DLD1 (cell line): ENCODE results near the gene BAZ1B.
"Not testable (repeated sequence)": the region's sequence is repeated elsewhere in the genome, so short reads cannot be mapped to it uniquely, and the experiment has no call there.

ENCODE experiments used
- in situ Hi-C: cut with HindIII; loops from 2 replicates; pipeline ENCODE4 v1.10.0; 2017; ENCODE audit warnings: low sequenced_read_pairs

The BAZ1B gene

GRCh38 chr7:73431041-73431835 lies 90.9 kb downstream of the BAZ1B start:
- in situ Hi-C loops: loop anchor here (10.0 kb wide), 1 partner anchor 86 kb away; no protein-coding TSS in a partner anchor

DNA sequence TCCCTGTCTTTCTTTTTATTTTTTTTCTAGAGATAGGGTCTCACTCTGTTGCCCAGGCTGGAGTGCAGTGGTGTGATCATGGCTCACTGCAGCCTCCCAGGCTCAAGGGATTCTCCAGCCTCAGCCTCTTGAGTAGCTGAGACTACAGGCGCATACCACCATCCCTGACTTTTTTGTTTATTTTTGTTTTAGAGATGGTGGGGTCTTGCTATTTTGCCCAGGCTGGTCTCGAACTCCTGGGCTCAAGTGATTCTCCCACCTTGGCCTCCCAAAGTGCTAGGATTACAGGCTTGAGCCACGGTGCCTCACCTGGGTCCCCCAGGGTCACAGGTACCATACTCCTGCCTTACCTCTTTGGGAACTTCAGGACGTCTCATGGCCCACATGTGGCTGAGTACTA lies 91.6 kb downstream of the BAZ1B start:
- in situ Hi-C loops: loop anchor here (10.0 kb wide), 1 partner anchor 86 kb away; no protein-coding TSS in a partner anchor

GRCh38 chr7:73429622-73430505 lies 92.2 kb downstream of the BAZ1B start:
- in situ Hi-C loops: loop anchor here (10.0 kb wide), 1 partner anchor 85 kb away; no protein-coding TSS in a partner anchor

DNA sequence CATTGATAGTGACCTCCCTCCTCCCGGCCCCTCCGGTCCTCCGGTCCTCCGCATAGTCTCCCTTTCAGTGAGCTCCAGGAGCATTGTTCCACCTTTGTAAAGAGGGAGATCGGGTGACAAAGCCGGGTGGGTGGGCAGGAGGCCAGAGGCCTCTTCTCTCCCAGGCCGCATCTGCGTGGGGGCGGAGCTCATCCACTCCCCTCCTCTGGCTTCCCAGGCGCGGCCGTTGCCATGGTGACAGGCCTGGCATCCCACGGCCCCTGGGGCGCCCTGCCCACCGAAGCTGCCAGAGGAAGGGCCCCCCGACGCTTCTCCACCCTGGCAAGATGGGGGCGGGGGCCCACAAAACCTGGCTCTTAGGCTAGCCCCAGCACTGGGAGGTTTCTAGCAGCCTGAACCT lies 92.9 kb downstream of the BAZ1B start:
- in situ Hi-C loops: no loop called here

- in situ Hi-C loops: no loop called here
Observed at GRCh38 chr7:73427902-73428787, 93.9 kb downstream of the BAZ1B start.

- in situ Hi-C loops: no loop called here
Observed at GRCh38 chr7:73426016-73426415, 96.1 kb downstream of the BAZ1B start.

DNA sequence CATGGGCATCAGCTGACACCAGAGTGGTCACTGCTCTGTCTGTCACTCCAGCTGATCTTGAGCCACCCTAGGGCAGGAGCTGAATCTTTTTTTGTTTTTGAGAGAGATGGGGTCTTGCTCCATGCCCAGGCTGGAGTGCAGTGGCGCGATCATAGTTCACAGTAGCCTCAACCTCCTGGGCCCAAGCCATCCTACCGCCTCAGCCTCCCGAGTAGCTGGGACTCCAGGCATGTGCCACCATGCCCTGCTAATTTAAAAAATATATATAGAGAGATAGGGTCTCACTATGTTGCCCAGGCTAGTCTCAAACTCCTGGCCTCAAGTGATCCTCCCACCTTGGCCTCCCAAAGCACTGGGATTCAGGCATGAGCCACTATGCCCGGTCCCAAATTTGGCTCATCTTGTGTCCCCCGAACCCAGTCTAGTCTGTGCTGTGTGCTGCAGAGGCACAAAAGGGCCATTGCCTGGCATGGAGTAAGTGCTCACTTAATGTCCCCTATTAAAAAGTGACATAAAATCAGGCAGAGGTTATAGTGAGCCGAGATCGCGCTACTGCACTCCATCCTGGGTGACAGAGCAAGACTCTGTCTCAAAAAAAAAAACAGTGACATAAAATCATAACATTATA lies 96.6 kb downstream of the BAZ1B start:
- in situ Hi-C loops: no loop called here

GRCh38 chr7:73424489-73424885 lies 97.6 kb downstream of the BAZ1B start:
- in situ Hi-C loops: no loop called here

DNA sequence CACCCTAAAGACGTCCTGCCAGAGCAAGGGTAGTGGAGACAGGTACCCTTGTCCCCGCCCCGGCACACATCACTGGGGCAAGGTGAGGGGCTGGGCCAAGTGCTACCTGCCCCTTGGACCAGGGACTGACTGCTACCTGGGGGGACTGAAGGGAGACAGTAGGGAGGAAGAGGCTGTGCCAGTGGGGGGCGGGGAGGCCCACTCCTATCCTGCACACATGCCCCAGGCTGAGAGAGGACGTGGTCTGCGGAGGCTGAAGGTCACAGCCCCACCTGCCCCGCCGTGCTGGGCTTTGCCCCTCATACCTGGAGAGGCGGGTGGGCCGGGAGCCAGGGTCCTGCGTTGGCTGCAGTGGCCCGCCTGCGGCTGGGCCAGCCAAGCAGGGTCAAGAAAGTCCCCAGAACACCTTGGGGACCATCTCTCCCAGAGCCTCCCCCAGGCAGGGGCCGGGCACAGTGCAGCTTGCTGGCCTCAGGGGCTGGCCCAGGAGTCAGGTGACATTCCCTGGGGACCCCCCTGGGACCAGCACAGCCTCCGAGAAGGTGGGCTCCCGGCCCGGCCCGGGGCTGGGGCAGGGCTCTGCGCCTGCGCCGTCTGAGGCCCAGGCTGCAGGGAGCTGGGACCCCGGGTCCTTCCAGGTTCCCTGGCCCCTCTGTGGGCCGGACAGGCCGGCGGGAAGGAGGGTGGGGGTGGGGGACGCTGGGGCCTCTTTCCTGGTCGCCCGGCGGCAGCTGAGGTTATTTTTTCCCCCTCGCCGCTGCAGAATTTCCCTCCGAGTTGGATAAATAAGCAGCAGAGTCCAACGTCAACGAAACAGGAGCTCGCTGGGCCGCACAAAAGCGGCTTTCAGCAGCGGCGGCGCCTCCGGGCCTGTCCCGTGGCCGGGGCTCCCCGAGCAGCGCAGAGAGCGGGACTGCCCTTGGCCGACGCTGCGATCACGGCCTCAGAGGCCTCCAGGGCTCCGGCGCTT lies 98.3 kb downstream of the BAZ1B start:
- in situ Hi-C loops: no loop called here

- in situ Hi-C loops: not testable (repeated sequence)
Observed at GRCh38 chr7:73420610-73421009, 101.5 kb downstream of the BAZ1B start.

GRCh38 chr7:73420016-73420415 lies 102.1 kb downstream of the BAZ1B start:
- in situ Hi-C loops: not testable (repeated sequence)

GRCh38 chr7:73418113-73418703 lies 103.9 kb downstream of the BAZ1B start:
- in situ Hi-C loops: no loop called here

GRCh38 chr7:73410541-73411131 lies 111.5 kb downstream of the BAZ1B start:
- in situ Hi-C loops: not testable (repeated sequence)

DNA sequence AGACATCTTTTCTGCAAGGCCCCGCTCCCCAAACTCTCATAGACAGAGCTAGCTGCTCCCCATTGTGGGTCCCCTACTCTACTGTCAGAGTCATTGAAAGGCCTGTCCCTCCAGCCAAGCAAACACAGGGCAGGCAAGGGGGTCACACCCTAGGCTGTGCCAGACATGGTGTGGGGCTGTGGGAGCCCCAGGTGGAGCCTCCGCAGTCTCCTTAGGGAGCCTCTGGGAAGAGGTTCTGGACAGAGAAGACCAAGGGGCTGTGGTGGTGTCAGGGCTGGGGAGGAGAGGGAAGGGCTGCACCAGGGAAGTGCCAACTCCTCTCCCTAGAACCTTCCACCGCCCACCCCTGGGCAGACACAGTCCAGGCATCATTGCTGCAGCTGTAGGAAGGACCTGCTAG lies 117.2 kb downstream of the BAZ1B start:
- in situ Hi-C loops: not testable (repeated sequence)

DNA sequence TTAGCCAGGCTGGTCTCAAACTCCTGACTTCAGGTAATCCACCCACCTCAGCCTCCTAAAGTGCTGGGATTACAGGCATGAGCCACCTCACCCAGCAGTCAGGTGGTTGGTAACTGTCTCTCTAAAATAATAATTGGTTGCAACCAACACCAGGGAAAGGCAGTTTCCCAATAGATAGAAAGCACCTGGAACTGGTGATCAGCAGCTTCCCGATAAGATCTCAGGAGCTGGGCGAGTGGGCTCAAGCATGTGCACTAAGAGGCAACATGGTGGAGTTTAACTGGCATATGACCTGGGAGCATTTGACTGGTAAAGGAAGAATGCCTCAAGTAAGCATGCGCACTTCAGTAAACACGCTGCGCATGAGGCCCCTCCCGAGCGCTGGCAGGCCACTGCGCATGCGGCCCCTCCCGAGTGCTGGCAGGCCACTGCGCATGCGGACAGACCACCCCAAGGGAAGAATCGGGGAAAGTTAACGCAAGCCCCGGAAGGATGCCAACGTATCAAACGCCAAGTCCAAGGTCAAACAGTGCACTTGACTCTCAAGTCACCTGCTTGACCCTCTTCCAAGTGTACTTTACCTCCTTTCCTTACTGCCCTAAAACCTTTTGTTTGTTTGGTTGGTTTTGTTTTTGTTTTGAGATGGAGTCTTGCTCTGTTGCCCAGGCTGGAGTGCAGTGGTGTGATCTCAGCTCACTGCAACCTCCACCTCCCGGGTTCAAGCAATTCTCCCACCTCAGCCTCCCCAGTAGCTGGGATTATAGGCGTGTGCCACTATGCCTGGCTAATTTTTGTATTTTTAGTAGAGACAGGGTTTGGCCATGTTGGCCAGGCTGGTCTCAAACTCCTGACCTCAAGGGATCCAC lies 122.7 kb downstream of the BAZ1B start:
- in situ Hi-C loops: not testable (repeated sequence)

- in situ Hi-C loops: no loop called here
Observed at GRCh38 chr7:73397521-73398281, 124.4 kb downstream of the BAZ1B start.
